GM23338 (cell line): Measurements from ENCODE around the gene DLL1. TPM values are rescaled to one million over a fixed set of nuclear protein-coding genes. Genes with fewer than 3 reads are reported as not detected.
A peak's percentile ranks its signal among the peaks of the same experiment; 100 is the strongest.

Source experiments
- ATAC-seq: fragments of 200-7000 bp; cut with Tn5 transposase; 3 replicates; pipeline ENCODE4 v1.9.1; 2020
- DNase-seq: peaks from one replicate; pipeline ENCODE4 v3.0.0-alpha.2; 2015; ENCODE audit warnings: low spot score
- H2AFZ ChIP-seq: fragments of 200-600 bp; sonication (generic); 2 replicates; pipeline ENCODE4 v1.8.0; 2016; ENCODE audit warnings: antibody characterized with exemption, mild to moderate bottlenecking, moderate library complexity
- H3F3A ChIP-seq: fragments of 200-600 bp; sonication (generic); replicated peaks from 2 replicates; pipeline ENCODE4 v1.8.0; 2017; ENCODE audit warnings: antibody characterized with exemption, mixed run types, low read depth
- H3K27ac ChIP-seq: fragments of 200-600 bp; sonication (generic); 2 replicates; pipeline ENCODE4 v1.6.1; 2016; ENCODE audit warnings: low read depth
- H3K27me3 ChIP-seq: fragments of 200-600 bp; sonication (generic); 2 replicates; pipeline ENCODE4 v1.8.0; 2016; ENCODE audit warnings: mild to moderate bottlenecking, mixed run types, moderate library complexity; ENCODE audit not compliant: insufficient read depth
- H3K36me3 ChIP-seq: fragments of 200-600 bp; sonication (generic); 2 replicates; pipeline ENCODE4 v1.8.0; 2016; ENCODE audit warnings: mild to moderate bottlenecking; ENCODE audit not compliant: insufficient read depth
- H3K4me1 ChIP-seq: fragments of 200-600 bp; sonication (generic); 2 replicates; pipeline ENCODE4 v1.8.0; 2016; ENCODE audit warnings: mild to moderate bottlenecking, moderate library complexity; ENCODE audit not compliant: insufficient read depth
- H3K4me2 ChIP-seq: fragments of 200-600 bp; sonication (generic); 2 replicates; pipeline ENCODE4 v1.7.1; 2017; ENCODE audit warnings: mixed run types
- H3K4me3 ChIP-seq: fragments of 200-600 bp; sonication (generic); 2 replicates; pipeline ENCODE4 v1.6.1; 2016; ENCODE audit warnings: mixed run types
- H3K79me2 ChIP-seq: fragments of 200-600 bp; sonication (generic); replicated peaks from 2 replicates; pipeline ENCODE4 v1.8.0; 2017; ENCODE audit warnings: mild to moderate bottlenecking; ENCODE audit not compliant: insufficient read depth
- H3K9me2 ChIP-seq: fragments of 200-600 bp; sonication (generic); 2 replicates; pipeline ENCODE4 v1.8.0; 2017; ENCODE audit not compliant: insufficient read depth
- H4K20me1 ChIP-seq: fragments of 200-600 bp; sonication (generic); replicated peaks from 2 replicates; pipeline ENCODE4 v1.8.0; 2017; ENCODE audit warnings: mild to moderate bottlenecking; ENCODE audit not compliant: insufficient read depth
- H3K27ac Mint-ChIP-seq: 2 replicates; pipeline ENCODE4 v1.8.0; 2020; ENCODE audit warnings: inconsistent platforms, mild to moderate bottlenecking, moderate library complexity, mixed read lengths
- H3K27me3 Mint-ChIP-seq: 3 replicates; pipeline ENCODE4 v1.8.0; 2022; ENCODE audit warnings: low read depth, mild to moderate bottlenecking, moderate library complexity, mixed read lengths, inconsistent platforms; ENCODE audit not compliant: insufficient read depth, poor library complexity
- H3K36me3 Mint-ChIP-seq: 3 replicates; pipeline ENCODE4 v1.8.0; 2021; ENCODE audit warnings: low read depth, mild to moderate bottlenecking, inconsistent platforms, moderate library complexity, mixed read lengths
- H3K4me1 Mint-ChIP-seq: 3 replicates; pipeline ENCODE4 v1.8.0; 2020; ENCODE audit warnings: mild to moderate bottlenecking, inconsistent platforms, mixed read lengths
- H3K4me3 Mint-ChIP-seq: 3 replicates; pipeline ENCODE4 v1.8.0; 2021; ENCODE audit warnings: moderate library complexity, mild to moderate bottlenecking, inconsistent platforms, mixed read lengths
- H3K9me3 Mint-ChIP-seq: 3 replicates; pipeline ENCODE4 v1.8.0; 2020; ENCODE audit warnings: moderate library complexity, mild to moderate bottlenecking, inconsistent platforms, mixed read lengths
- CTCF ChIP-seq, 2 experiments: fragments of 200-600 bp in 1 of 2; sonication (generic) in 1 of 2; conservative IDR thresholded peaks; 2 replicates each; pipeline versions ENCODE4 v1.5.1 to v1.6.1; 2016 to 2017; ENCODE audit warnings: antibody characterized with exemption in 2 of 2, low read depth in 2 of 2, mild to moderate bottlenecking in 2 of 2, moderate library complexity in 1 of 2
- EZH2 ChIP-seq: fragments of 200-600 bp; sonication (generic); IDR thresholded peaks from one replicate; pipeline ENCODE4 v1.8.0; 2017; ENCODE audit warnings: antibody characterized with exemption, mild to moderate bottlenecking, low read depth; ENCODE audit not compliant: unreplicated experiment
- POLR2AphosphoS5 ChIP-seq: IDR thresholded peaks from 2 replicates; pipeline ENCODE4 v1.6.1; 2016; ENCODE audit warnings: antibody characterized with exemption, low read depth
- REST ChIP-seq: IDR thresholded peaks from one replicate; pipeline ENCODE4 v1.6.1; 2018; ENCODE audit warnings: antibody characterized with exemption; ENCODE audit not compliant: unreplicated experiment
- ZNF331 ChIP-seq: fragments of 250-450 bp; sonication (Bioruptor Pico); IDR thresholded peaks from 2 replicates; pipeline ENCODE4 v1.5.0; 2020; ENCODE audit warnings: low read depth, mild to moderate bottlenecking, moderate library complexity
- ZNF462 ChIP-seq: fragments of 250-450 bp; sonication (Bioruptor Pico); IDR thresholded peaks from 2 replicates; pipeline ENCODE4 v1.5.0; 2020; ENCODE audit warnings: mild to moderate bottlenecking, moderate library complexity
- polyA plus RNA-seq: library from polyadenylated mRNA; unstranded; fragments of >200 nt; fragmentation: Nextera tagmentation; extraction: Ambion mirVana; gene quantifications from 2 replicates; pipeline ENCODE4 v1.2.1, GENCODE V29; 2016
- total RNA-seq: library from RNA; depleted of rRNA; stranded (reverse); fragments of >200 nt; shearing (Covaris generic); gene quantifications from 2 replicates; pipeline ENCODE4 v1.2.3, GENCODE V29; 2014

Gene DLL1
- total and polyA plus RNA-seq, 2 experiments from 2014 or later = 2.2 to 4.6 TPM

- no peak for TF ChIP-seq ZNF462 (CRISPR knock-in tag)
Measured at GRCh38 chr6:170289180-170289931, 1.5 kb downstream of the DLL1 start (continued).

GRCh38 chr6:170288852-170289179 lies 2.1 kb downstream of the DLL1 start:
- H3K27me3 ChIP-seq = peaks cover 76% of the 10 kb centered on the region
- no peak for DNase-seq
- H3K9me2 ChIP-seq = no peaks in the 10 kb centered on the region
- ATAC-seq = no peak
- peak overlapping the region; percentile 93 for H3K4me2 ChIP-seq
- Mint-ChIP-seq H3K9me3 (peaks cover 8% of the 10 kb centered on the region), H3K4me3 (peak overlapping the region; percentile 69), H3K27me3 (peaks cover 79% of the 10 kb centered on the region), H3K36me3 (peaks cover 14% of the 10 kb centered on the region), H3K4me1 (peaks cover 53% of the 10 kb centered on the region), H3K27ac (no peak overlapping the region)
- no peaks in the 10 kb centered on the region for H3K36me3 ChIP-seq
- H3K4me1 ChIP-seq = peaks cover 33% of the 10 kb centered on the region
- H3K79me2 ChIP-seq = no peaks in the 10 kb centered on the region
- peaks cover 15% of the 10 kb centered on the region; the same call in 1 of the 2 replicates for H3F3A ChIP-seq
- no peak overlapping the region for H3K27ac ChIP-seq
- H3K4me3 ChIP-seq = peak overlapping the region; percentile 78
- no peaks in the 10 kb centered on the region; the same call in 1 of the 2 replicates for H4K20me1 ChIP-seq
- peak overlapping the region; percentile 56; the same call in 1 of the 2 replicates for H2AFZ ChIP-seq
- TF ChIP-seq REST (no peak), ZNF331 (CRISPR knock-in tag) (no peak), POLR2AphosphoS5 (no peak), CTCF (conservative IDR thresholded peaks at IDR 0.05; ENCODE audit: low read depth in 2 of 2) (no peak), EZH2 (peak; percentile 76)
